Measurements from ENCODE around the gene BCORL1. TPM values are rescaled to one million over a fixed set of nuclear protein-coding genes. Genes with fewer than 3 reads are reported as not detected.

BCORL1 gene
- total and polyA plus RNA-seq, 2 donors (not counting 3 experiments of a cell fraction or from before 2014, with no cell fraction given): 1.8 to 13.1 TPM

DNA sequence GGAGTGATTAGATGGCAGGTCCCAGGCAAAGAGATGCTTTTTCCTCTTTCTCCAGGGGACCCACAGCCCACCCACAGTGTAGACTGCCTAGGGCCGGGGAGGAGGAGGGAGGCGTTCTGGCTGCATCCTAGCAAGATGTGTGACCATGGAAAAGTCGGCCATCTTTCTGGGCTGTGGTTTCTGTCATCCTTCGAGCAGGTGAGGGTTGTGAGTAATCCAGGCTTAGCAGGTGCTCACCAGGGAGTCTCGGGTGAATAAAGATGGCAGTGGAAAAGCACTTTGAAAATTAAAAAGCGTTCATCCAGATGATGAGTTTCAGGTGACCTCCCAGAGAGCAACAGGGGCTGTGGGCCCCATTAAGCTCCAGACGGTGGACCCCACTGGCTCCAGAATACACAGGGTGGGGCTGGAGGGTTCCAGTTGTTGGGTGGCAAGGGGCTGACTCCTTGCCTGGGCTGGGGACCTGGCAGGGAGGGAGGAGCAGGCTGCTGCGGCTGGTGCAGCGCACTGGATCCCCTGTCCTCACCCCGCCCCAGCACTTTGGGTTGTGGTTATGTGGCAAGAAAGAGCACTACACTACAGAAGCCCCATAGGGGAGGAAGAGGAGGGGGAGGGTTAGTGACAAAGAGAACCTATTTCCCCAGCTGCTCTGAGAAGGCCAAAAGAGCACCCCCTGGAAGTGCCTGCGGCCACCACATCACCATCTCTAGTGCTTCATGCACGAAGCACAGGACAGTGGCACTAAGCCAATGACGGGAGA lies 104.2 kb downstream of the BCORL1 start:
- peaks cover 51% of the 10 kb centered on the region for H3K79me2 ChIP-seq (ENCODE audit: control insufficient read depth, insufficient read depth, low read length)
- no peak overlapping the region for H2AFZ ChIP-seq (ENCODE audit: low read depth, low read length)
- peak overlapping the region; percentile 94 for H3K27ac ChIP-seq (ENCODE audit: insufficient read depth, low read depth, low read length)
- H3K9me3 ChIP-seq (replicated peaks; ENCODE audit: control insufficient read depth, insufficient read depth, low read length): no peaks in the 10 kb centered on the region
- dilution Hi-C loops (cut with MboI; ENCODE audit: extremely low pct_ligation_motif_present, low sequenced_read_pairs): no loop called here
- peak overlapping the region; percentile 57 for H3K9ac ChIP-seq (replicated peaks; ENCODE audit: extremely low read depth, insufficient read depth, low read length)
- H3K9me1 ChIP-seq (replicated peaks; ENCODE audit: control insufficient read depth, extremely low read depth, insufficient read depth, low read length): no peaks in the 10 kb centered on the region
- H3K4me2 ChIP-seq (ENCODE audit: insufficient read depth, low read length): no peak overlapping the region
- BruUV-seq (replicated peaks): no TSS peak
- intact Hi-C loops (cut with micrococcal nuclease): no loop called here
- no peaks in the 10 kb centered on the region for H4K20me1 ChIP-seq (replicated peaks; ENCODE audit: control insufficient read depth, extremely low read depth, insufficient read depth, low read length)
- no peak for TF ChIP-seq CTCF (IDR thresholded peaks at IDR 0.05; ENCODE audit: extremely low read depth in 1 of 2, insufficient read depth in 1 of 2, low read depth in 1 of 2, low read length in 2 of 2)
- no peak for TF ChIP-seq MAX (IDR thresholded peaks at IDR 0.05; ENCODE audit: insufficient read depth, insufficient read length)
- TF ChIP-seq FOS (IDR thresholded peaks at IDR 0.05; ENCODE audit: borderline replicate concordance, insufficient read depth, low read length): no peak
- no peak for TF ChIP-seq JUN (IDR thresholded peaks at IDR 0.05; ENCODE audit: borderline replicate concordance, insufficient read depth, insufficient read length, low read depth)
- no peak for TF ChIP-seq MYC (IDR thresholded peaks at IDR 0.05; ENCODE audit: low read depth, low read length)
- no peak for TF ChIP-seq POLR2AphosphoS5 (IDR thresholded peaks at IDR 0.05; ENCODE audit: insufficient read depth, low read depth, low read length)
- no peak for TF ChIP-seq GATA2 (IDR thresholded peaks at IDR 0.05; ENCODE audit: insufficient read depth, insufficient read length, low read depth, low read length)
- no peak for TF ChIP-seq EZH2 (IDR thresholded peaks at IDR 0.05; ENCODE audit: borderline replicate concordance, low read depth, low read length, severe bottlenecking)
- TF ChIP-seq POLR2A (IDR thresholded peaks at IDR 0.05; ENCODE audit: low read depth, low read length): no peak
- H3K27me3 ChIP-seq (ENCODE audit: control insufficient read depth in 2 of 2, insufficient read depth in 2 of 2, low read length in 2 of 2): no peaks in the 10 kb centered on the region
- no peak overlapping the region for H3K4me3 ChIP-seq (replicated peaks in 1 of 3; ENCODE audit: insufficient read depth in 1 of 3, low read depth in 1 of 3, low read length in 3 of 3)
- H3K36me3 ChIP-seq (ENCODE audit: control insufficient read depth in 2 of 2, extremely low read depth in 1 of 2, insufficient read depth in 2 of 2, low read length in 2 of 2): no peaks in the 10 kb centered on the region
- no peak for FAIRE-seq
- CTCF ChIA-PET: interaction anchor here (1.3 to 2.5 kb wide), 3 partner anchors 9 to 34 kb away, joined by 3 to 24 read pairs (median 7); no protein-coding TSS in a partner anchor
- POLR2A ChIA-PET: interaction anchor here (1.1 to 1.5 kb wide), 2 partner anchors 23 to 87 kb away, joined by 3 to 5 read pairs; no protein-coding TSS in a partner anchor
- DNase-seq (ENCODE audit: low read depth, low spot score): no peak
- H3K4me1 ChIP-seq (ENCODE audit: control insufficient read depth, extremely low read depth, insufficient read depth, low read length): peaks cover 44% of the 10 kb centered on the region

All from endothelial cell of umbilical vein (primary cell).